SHP77 (cell line): ENCODE results near the gene CHN1.
A peak's percentile ranks its signal among the peaks of the same experiment; 100 is the strongest.

Source experiments
- DNase-seq, 2 experiments: peaks; one replicate each; lab custom pipeline; 2025; lab: John Stamatoyannopoulos, UW

CHN1 gene

DNA sequence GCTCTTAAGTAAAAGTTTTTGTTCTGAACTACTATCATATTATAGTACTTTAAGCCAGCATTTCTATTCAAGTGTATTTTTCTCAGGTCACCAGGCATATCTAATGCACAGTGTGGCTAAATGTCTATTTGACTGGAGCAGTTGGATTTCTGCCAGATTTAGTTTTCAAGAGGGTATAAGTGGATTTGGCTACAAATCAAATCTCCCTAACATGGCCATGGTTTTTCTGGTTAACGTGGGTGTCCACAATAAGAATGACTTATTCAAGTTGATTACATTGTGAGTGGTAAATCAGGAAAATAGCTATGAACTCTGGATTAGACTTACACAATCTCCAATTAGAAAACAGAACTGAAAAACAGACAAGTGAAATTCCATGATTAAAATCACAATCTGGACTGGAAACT, 5.7 kb upstream of the CHN1 start:
- peak in 1 of 2 experiments; percentile 40 for DNase-seq

DNA sequence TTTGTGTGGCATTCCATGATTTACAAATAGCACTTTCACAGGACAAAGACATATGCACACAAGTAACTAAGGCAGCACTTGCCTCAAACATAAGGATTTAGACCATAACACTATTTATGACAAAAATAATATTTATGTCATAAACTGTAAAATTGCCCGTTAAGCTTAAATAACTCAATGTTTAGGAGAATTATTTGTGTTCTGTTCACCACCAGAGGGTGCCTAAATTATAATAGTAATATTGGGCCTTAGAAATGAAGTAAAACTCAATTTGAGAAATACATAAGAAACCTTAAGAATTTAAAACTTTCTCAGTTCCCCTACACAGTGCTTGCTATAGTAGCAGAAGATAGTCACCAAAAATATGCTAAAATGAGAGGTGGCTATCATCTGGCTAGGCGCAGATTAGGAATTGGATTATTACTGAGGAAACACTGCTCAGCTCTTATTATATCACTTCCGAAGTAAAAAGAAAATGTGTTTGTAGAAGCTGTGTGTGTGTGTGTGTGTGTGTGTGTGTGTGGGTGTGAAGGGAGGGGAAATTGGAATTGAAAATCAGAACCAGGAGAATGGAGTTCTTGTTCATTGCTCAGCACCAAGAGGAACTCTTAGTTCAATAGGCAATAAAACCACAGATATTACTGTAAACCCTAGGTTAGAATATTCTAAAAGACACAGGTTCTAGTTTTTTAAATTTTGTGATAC, 4.9 kb upstream of the CHN1 start:
- DNase-seq: no peak

DNA sequence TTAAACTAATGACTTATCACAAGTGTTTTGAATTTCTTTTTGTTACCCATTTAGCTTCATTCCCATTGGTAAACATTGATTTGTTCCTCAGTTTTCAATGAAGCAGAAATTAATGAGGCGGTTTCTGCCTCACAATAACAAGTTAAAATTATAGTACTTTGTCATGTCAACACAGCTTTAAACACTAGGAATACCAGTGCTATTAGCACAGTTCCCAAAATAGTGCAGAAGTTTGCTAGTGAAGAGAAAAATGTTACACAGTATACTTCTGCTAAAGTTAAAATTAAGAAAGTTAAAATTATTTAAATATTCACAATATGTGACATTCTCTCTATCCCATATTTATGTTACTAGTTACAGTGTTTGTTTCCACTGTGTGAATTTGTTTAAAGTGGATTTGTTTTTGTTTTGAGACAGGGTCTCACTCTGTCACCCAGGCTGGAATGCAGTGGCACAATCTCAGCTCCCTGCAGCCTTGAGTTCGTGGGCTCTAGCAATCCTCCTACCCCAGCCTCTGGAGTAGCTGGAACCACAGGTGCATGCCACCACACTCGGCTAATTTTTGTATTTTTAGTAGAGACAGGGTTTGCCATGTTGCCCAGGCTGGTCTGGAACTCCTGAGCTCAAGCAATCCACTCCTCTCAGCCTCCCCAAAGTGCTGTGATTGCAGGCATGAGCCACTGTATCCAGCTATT, 3.8 kb upstream of the CHN1 start:
- DNase-seq: no peak

DNA sequence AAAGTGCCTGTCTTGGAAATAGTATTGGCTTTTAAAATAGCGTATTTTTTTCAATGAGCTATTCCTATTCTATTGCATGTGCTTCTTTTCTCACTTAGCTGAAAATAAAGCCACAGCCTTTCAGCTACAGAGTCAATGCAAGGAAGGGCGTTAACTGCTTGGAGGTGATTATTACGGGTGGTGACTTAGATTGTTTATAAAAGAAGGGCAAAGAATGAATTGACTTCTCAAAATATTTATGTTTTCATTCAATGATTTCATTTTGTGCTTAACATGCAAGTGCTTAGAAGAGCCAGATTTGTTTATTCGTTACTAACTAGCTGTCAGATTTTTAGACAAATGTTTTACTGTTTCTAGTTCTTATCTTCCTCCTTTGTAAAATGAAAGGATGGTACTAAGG, 2.8 kb upstream of the CHN1 start:
- DNase-seq: no peak

DNA sequence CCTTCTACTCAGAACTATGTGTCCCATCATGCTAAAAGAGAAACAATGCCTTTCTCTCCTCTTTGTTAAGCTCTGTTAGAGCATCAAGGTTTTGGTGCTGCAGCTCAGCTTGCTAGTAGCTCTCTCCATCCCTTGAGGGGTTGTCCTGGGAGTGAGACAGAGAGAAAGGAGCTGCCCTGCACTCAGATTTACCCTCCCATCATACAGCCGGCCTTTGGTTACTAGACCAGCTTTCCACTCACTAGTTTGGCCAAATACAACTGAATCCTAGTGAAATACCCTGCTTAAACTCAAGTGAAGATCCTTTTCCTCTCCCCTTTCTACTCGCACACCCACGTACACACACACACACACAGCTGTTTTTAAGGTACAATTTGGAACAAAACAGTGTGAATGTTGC, 2.3 kb upstream of the CHN1 start:
- DNase-seq: no peak

DNA sequence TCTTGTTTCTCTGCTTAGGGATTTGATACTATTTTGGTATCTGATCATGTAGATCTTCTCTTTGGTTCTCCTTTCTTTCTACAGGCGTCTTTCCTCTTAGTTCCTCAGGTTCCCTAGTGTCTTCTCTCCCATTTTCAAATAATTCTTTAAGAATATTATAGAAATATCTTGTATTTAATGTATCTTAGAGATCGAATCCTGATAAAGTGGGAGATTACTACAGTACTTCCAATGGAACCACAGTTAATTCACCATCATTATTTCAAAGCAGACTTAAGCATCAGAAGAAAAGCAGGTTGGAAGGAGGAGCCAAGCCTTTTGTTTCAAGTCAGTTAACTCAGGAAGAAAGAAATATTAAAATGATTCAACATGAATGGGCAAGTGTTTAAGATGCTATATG, 1.1 kb upstream of the CHN1 start:
- DNase-seq: no peak

DNA sequence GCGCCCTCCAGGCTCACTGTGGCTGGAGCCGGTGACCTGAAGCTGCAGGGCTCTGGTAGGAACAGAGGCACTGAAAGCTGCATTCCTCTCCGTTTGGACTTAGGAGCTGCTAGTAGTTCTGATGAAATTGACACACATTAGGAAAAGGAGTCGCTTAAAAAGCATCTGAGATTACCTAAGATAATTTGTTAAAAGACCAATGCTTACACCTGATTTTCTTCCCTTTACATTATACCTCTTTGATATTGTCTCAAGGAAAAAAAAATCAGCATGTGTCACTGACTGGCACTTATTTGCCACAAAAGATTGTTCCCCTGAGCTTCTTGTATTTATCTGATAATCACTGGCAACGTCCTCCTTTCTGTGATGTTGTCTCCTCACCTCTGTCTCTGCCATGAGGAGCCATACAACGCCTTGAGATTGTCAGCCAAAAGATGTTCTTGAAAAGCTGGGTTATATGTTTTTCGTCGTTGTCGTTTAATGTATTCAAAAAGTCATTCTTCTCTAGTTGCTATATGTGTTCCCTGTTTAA, 618 bp upstream of the CHN1 start:
- no peak for DNase-seq

DNA sequence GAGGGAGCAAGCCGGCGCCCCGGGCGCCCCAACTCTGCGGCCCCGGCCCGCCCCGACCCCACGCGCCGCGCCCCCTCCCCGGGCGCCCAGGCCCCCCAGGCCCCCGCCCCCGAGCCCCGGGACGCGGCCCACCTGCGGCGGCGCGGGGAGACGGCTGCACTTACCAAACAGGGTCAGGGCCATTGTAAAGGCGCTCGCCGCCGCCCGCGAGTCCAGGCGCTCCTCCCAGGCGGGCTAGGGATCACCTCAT, 526 bp downstream of the CHN1 start:
- no peak for DNase-seq

DNA sequence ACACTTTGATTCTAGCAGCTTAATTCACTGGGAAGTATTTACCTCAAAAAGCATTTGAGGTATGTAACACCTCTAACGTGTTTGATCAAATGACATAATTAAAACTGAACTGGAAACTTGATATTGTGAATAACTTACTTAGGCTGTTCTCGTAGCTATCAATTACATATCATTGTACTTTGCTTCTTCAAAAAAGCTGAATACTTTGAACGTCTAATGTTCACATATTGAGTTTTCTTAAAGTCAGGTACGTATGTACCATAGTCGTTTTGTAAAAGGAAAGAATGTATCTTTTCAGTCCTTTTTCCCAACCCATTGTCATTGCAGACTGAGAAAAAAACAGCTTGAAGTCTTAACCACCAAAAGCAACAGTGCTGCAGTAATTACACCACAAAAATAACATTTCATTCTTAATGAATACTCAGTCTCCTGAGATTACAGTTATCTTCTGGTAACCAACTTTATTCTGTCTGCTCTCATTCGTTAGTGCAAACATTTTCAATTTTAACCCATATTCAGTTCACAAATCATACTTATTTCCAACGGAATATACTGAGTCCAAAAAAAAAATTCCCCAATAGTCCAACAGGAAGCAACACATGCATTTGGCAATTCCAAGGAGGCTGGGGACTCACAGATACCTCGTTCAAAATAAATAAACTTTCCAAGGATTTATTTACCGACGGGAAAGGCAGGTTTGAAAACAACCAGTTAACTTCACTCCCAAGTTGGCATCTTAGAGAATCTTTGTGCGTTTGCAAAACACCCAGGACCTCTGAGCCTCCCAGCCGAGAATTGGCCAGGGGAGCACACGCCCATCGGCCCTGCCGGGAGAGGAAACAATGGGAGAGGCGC, 1.1 kb downstream of the CHN1 start:
- DNase-seq: no peak

DNA sequence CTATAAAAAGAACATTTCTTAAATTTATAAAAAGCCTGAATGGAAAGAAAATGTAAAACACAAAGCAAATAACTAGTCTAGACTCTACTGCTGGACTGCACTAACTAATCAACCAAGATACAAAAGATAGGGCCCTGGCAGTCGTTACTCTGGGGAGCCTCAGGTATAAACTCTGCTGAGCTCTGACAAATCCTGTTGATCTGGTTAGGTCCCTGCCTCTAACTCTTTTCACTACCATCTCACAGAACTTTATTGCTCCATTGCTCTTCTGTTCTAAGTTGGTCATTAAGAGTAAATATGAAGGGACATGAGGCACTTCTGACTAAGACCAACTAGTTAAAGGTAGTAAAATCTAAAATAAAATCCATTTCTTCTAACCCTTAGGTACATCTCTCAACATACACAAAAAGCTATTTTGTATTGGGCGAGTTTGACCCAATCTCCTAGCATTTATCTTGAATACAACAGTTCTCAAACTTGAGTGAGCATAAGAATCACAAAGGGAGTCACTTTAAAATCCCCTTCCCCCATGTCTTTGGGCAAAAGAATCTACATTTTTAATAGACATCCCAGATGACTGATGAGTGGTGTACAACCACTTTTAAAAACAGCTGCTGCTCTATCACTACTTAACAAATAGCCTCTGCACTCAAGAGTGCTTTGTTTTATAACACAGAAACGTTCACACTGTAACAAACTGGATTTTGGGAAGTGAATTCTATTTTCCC, 2.5 kb downstream of the CHN1 start:
- no peak for DNase-seq

DNA sequence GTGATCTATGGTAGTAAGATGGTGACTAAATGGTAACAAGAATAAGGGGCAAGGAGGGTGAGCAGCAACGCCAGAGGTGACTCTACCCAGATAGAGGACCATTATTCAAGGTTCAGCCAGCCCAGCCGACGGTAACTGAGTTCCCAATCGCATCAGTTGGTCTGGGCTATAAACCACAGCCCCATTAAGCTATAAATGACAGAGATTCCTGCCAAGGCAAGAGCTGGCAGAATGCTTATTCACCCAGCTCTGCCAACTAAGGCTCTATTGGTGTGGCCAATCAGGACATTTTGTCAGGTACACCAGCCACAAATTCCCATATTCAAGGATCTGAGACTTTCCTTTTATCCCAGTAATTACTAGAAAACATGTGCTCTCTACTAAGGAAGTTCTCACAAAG, 3.6 kb downstream of the CHN1 start:
- DNase-seq: no peak

DNA sequence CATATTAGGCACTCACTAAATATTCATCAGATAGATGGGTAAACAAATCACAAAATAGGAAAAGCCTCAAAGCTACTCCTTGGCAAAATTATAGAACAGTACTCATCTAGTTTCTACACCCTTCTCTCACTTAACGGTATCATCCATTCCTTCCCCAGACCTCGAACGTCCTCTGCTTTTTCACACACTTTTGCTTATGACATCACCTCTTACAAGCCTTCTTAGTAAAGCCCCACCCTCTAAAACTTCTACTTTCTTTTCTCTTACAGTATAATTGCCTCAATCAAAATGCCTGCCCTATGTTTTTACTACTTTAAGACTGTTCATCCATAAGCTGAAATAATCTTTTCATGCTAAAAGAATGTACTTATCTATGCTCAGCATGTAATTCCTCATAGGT, 8.1 kb downstream of the CHN1 start:
- no peak for DNase-seq

DNA sequence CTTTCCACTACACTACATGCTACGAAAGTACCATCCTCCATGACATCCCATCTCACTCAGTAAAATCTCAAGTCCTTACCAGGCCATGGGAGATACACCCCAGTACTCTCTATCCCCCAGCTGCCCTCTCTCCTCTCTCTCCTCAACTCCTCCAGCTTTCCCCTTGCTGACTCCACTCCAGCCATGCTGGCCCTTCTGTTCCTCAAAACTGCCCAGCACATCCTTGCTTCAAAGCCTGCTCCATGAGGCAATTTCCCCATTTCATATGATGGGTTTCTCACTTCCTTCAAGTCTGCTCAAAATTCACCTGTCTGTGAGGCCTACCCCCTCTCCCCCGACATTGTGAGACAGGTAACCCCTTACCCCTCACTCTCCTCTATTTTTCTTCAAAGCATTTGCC, 8.6 kb downstream of the CHN1 start:
- DNase-seq: no peak

DNA sequence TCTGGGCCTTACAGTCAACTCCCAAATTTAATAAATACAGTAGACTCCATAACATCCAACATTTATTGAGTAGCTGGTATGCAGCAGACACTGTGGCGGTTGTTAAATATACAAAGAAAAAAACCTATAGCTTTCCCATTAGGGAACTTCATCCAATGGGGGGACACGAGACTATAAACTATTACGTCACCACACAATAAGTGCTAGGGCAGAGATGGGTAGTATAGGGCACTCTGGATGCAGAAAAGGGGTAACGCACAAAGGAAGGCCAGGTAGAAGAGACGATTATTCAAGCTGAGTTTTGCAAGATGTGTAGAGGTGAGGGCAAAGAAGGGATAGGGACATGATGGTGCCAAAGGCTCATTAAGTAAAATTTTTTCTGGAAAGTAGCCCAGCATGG, 10.8 kb downstream of the CHN1 start:
- no peak for DNase-seq

DNA sequence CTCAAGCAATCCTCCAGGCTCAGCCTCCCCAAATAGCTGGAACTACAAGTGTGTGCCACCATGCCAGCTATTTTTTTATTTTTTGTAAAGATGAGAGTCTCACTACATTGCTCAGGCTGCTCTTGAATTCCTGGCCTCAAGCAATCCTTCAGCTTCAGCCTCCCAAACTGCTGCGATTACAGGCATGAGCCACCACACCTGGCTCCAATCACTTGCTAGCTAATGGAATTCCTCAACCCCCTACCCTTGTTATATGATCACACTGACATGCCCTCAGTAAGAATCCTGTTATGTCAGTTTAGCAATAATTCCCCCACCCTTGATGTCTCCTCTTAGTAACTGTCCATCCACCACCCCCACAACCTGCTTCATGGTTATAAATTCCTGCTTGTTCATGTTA, 12.3 kb downstream of the CHN1 start:
- DNase-seq: no peak

DNA sequence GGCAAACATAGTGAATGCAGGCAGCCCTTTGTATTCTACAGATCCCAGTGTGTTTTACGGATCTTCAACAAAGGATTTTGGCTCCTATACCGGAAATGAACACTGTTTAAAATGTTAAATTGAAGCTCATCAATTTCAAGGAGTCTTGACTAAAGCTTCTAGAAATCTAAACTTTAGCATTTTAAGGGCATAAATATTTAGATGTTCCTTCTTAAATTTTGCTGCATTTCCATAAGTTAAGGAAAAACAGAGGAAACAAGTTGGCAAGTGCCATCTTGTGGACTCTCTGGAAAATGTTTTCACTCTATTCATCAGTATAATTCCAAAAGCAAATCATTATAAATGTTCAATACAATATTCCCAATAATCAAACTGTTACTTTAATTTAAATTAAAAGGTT, 19.6 kb downstream of the CHN1 start:
- no peak for DNase-seq

DNA sequence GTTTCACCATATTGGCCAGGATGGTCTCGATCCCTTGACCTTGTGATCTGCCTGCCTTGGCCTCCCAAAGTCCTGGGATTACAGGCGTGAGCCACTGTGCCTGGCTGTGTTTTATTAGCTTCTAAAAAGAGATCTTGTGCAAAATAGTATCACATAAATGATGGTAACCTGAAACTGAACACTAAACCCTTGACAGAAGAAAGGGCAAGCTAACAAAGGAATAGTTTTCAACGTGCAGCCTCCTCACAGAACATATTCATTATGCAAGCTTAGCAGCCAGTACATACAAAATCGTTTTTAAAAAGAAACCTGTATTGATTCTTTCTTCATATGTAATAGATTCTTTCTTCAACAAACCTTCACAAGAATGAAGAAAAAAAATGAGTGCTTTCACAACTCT, 20.6 kb downstream of the CHN1 start:
- DNase-seq: no peak

DNA sequence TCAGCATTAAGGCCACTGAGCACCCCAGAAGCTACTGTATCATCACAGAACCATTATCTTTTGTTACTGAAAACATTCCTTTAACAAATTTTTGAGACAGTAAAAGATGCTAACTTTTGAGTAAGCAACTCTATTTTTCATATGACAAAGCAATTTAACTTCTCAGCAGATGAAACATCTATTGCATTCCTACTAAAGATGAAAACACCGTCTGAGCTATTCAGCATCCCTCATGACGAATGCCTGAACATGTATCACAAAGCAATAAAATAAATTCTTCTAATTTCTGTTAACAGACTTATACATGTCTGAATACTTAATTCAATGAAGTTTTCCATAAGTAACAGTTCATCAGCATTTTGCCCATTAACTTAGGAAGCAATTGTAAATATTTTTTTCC, 23.9 kb downstream of the CHN1 start:
- DNase-seq: no peak

DNA sequence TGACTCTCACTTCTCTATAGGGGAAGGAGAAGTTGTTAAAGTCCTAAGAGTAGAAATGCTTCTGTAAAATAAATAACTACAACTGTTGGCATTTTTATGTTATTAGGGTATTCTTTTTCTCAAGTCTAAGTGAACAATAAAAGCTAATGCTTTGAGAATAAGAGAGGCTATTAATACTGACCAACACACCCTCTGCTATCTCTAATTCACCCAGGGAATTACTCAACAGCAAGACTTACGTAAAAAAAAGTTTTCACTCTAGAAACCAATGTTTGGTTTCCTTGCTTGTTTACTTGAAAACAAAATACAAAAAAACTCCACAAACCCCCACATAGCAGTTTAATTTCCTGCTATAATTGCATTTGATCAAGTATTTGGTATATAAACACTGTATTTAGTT, 25.2 kb downstream of the CHN1 start:
- no peak for DNase-seq

DNA sequence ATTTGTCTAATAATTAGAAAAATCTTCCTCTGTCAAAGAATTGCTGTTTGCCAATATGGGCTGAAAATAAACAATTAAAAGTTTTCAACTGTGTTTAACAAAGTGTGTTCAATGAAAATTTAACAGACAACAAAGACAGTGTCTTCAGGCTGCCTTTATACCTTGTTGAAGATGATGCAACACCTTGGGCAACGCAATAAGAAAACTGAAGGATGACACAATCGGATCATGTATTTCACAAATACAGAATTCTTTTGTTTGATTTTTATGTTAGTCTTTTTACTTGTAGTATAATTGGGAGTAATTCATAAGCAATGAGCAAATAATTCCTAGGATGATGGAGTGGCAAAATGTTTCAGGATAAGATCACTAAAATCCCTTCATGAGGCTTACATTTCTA, 27.8 kb downstream of the CHN1 start:
- DNase-seq: no peak

DNA sequence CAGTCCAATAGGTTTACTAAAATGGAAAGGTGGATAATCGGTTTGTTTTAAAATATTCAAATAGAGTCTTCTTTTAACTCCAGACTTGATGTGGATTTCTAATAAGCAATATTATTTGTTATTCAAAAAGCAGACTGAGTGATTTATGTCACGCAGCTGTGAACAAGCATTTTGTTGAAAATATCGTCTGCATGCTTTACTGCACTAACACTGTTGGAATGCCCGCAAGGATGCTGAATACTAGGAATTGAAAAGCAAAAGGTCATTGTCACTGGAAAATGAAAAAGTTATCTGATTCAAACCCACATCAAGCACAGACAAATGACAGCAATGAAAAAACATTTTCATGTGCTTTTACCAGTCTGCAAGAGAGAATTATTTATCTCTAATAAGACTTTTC, 31.1 kb downstream of the CHN1 start:
- DNase-seq: no peak

DNA sequence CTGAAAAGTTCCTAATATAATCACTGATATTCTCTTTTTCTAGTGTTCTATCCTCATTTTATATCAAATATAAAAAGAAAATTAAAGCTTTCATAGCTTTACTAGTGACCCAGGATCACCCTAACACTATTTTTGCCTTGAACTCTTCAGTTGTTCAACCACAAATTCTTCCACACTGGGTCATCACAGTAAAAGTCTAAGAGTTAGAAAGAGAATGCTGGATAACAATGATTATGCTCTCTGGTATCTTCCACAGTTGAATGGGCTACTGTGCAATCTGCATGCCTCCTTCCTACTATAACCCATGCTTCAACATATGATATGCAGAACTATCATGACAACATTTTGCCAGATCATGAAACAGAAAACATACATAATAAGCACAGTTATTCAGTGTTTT, 32.3 kb downstream of the CHN1 start:
- no peak for DNase-seq
